Measurements from ENCODE around the gene TNF. TPM values are rescaled to one million over a fixed set of nuclear protein-coding genes. Genes with fewer than 3 reads are reported as not detected.
A peak's percentile ranks its signal among the peaks of the same experiment; 100 is the strongest.

The TNF gene
- total and polyA plus RNA-seq, 2 donors (not counting 3 experiments of a cell fraction or from before 2014, with no cell fraction given), result not detected

DNA sequence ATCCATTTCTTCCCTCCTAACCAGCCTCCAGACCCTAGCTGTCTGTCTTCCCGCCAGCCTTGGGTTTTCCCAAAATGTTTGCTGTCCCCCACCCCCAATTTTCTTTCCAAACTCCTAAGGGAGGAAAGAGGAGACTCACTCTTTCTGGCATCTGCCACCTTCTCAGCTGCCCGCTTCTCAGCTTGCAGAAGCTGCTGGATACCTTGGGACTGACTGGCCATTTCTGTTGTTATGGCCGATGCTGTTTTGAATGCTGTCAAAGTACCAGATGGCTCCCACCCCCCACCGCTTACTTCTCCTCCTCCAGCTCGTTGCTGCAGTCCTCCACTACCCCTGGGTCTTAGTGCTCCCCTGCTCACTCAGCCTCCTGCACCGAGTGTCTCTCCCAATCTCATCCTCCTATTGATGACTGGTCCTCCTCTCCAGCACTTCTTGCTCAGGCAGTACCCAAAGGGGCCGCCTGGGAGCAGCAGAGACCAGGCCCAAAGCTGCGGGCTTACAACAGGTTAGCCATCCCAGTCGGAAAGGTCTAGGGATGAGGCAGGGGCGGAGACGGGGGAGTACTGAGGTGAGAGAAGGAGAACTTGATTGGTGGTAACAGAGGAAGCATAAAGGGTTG lies 28.9 kb upstream of the TNF start, which contains the start of gene ATP6V1G2:
ATP6V1G2 (minus strand) TSS at position 270 of the 619 bp plus-strand sequence; CDS start at position 221, 49 bp downstream.
- peak within 1 kb of the TSS; percentile 96 for H3K9ac ChIP-seq (replicated peaks; ENCODE audit: extremely low read depth, insufficient read depth, low read length)
- no peaks in the 10 kb centered on the region for H3K36me3 ChIP-seq (ENCODE audit: control insufficient read depth in 2 of 2, extremely low read depth in 1 of 2, insufficient read depth in 2 of 2, low read length in 2 of 2)
- TF ChIP-seq, protein P1, sequence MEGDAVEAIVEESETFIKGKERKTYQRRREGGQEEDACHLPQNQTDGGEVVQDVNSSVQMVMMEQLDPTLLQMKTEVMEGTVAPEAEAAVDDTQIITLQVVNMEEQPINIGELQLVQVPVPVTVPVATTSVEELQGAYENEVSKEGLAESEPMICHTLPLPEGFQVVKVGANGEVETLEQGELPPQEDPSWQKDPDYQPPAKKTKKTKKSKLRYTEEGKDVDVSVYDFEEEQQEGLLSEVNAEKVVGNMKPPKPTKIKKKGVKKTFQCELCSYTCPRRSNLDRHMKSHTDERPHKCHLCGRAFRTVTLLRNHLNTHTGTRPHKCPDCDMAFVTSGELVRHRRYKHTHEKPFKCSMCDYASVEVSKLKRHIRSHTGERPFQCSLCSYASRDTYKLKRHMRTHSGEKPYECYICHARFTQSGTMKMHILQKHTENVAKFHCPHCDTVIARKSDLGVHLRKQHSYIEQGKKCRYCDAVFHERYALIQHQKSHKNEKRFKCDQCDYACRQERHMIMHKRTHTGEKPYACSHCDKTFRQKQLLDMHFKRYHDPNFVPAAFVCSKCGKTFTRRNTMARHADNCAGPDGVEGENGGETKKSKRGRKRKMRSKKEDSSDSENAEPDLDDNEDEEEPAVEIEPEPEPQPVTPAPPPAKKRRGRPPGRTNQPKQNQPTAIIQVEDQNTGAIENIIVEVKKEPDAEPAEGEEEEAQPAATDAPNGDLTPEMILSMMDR (IDR thresholded peaks at IDR 0.05; ENCODE audit: extremely low read depth in 1 of 2, insufficient read depth in 1 of 2, low read depth in 1 of 2, low read length in 2 of 2), result peak; percentile 94 to 97
- TF ChIP-seq, protein P2, sequence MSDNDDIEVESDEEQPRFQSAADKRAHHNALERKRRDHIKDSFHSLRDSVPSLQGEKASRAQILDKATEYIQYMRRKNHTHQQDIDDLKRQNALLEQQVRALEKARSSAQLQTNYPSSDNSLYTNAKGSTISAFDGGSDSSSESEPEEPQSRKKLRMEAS (IDR thresholded peaks at IDR 0.05; ENCODE audit: insufficient read depth, insufficient read length), result no peak
- TF ChIP-seq MYC (IDR thresholded peaks at IDR 0.05; ENCODE audit: low read depth, low read length), result no peak
- H3K4me1 ChIP-seq (ENCODE audit: control insufficient read depth, extremely low read depth, insufficient read depth, low read length), result peaks cover 20% of the 10 kb centered on the region
- peak within 1 kb of the TSS; percentile 87 for H3K27ac ChIP-seq (ENCODE audit: insufficient read depth, low read depth, low read length)
- H3K27me3 ChIP-seq (ENCODE audit: control insufficient read depth in 2 of 2, insufficient read depth in 2 of 2, low read length in 2 of 2), result no peaks in the 10 kb centered on the region
- peaks cover 11% of the 10 kb centered on the region for H3K79me2 ChIP-seq (ENCODE audit: control insufficient read depth, insufficient read depth, low read length)
- CTCF ChIA-PET, result interaction anchor here (0.9 to 31.0 kb wide), 10 partner anchors 10 to 250 kb away, joined by 3 to 1517 read pairs (median 3); partner anchors contain the start of genes GPANK1, LST1, LTB and NCR3
- BruUV-seq (replicated peaks), result no TSS peak
- POLR2A ChIA-PET, result no interaction called here
- no peaks in the 10 kb centered on the region for H4K20me1 ChIP-seq (replicated peaks; ENCODE audit: control insufficient read depth, extremely low read depth, insufficient read depth, low read length)
- H3K4me2 ChIP-seq (ENCODE audit: insufficient read depth, low read length), result peak within 1 kb of the TSS; percentile 87
- peak within 1 kb of the TSS; percentile 31 to 55 (median 34) for H3K4me3 ChIP-seq (replicated peaks in 1 of 3; ENCODE audit: insufficient read depth in 1 of 3, low read depth in 1 of 3, low read length in 3 of 3)
- H2AFZ ChIP-seq (ENCODE audit: low read depth, low read length), result peak within 1 kb of the TSS; percentile 43
- FAIRE-seq, result peak; percentile 78
- dilution Hi-C loops (cut with MboI; ENCODE audit: extremely low pct_ligation_motif_present, low sequenced_read_pairs) (no loop called here), intact Hi-C loops (cut with micrococcal nuclease) (loop anchor here (1.0 to 10.0 kb wide), 9 partner anchors 52 to 406 kb away; partner anchors contain the start of genes CLIC1, HSPA1B and MICA)
- peak; percentile 89 for DNase-seq (ENCODE audit: low read depth, low spot score)
- no peaks in the 10 kb centered on the region for H3K9me3 ChIP-seq (replicated peaks; ENCODE audit: control insufficient read depth, insufficient read depth, low read length)
- no peaks in the 10 kb centered on the region for H3K9me1 ChIP-seq (replicated peaks; ENCODE audit: control insufficient read depth, extremely low read depth, insufficient read depth, low read length)

Measured in endothelial cell of umbilical vein (primary cell).